ENCODE results near the gene ATP1B3.
A peak's percentile ranks its signal among the peaks of the same experiment; 100 is the strongest.

The ATP1B3 gene

GRCh38 chr3:141940194-141940776 is 63.8 kb downstream of the ATP1B3 start:
- H3K9me3 ChIP-seq (ENCODE audit: control insufficient read depth, insufficient read depth, low read depth, low read length), result no peaks in the 10 kb centered on the region
- no peaks in the 10 kb centered on the region for H3K36me3 ChIP-seq (ENCODE audit: control insufficient read depth in 2 of 2, insufficient read depth in 1 of 2, low read length in 2 of 2)
- ChIA-PET CTCF (interaction anchor here (0.5 to 1.2 kb wide), 5 partner anchors 12 to 576 kb away, joined by 3 to 7 read pairs (median 4); no protein-coding TSS in a partner anchor), POLR2A (interaction anchor here (0.7 to 0.9 kb wide), 2 partner anchors 21 to 65 kb away, joined by 3 read pairs; no protein-coding TSS in a partner anchor)
- H3K4me3 ChIP-seq (ENCODE audit: low read depth, low read length), result no peak overlapping the region
- no peak overlapping the region for H3K27ac ChIP-seq (ENCODE audit: extremely low read depth, low read depth, low read length)
- H3K4me1 ChIP-seq (ENCODE audit: control insufficient read depth, insufficient read depth, low read length), result peaks cover 7% of the 10 kb centered on the region; the same call in 1 of the 2 replicates
- TF ChIP-seq ZFHX2 (tag by site-specific recombination; conservative IDR thresholded peaks at IDR 0.05), result peak; percentile 33; the same call in 1 of the 2 replicates
- no peak for TF ChIP-seq KLF7 (tag by site-specific recombination; IDR thresholded peaks at IDR 0.05; ENCODE audit: borderline replicate concordance)
- peak; percentile 24; the same call in 1 of the 2 replicates for TF ChIP-seq PRDM10 (tag by site-specific recombination; IDR thresholded peaks at IDR 0.05)
- peak; percentile 36; the same call in 1 of the 2 replicates for TF ChIP-seq ZNF660 (tag by site-specific recombination; IDR thresholded peaks at IDR 0.05)
- TF ChIP-seq SP7 (tag by site-specific recombination; IDR thresholded peaks at IDR 0.05), result 0 out of 2 replicates have a peak, but pooled peaks have one; percentile 36
- TF ChIP-seq GFI1B (tag by site-specific recombination; IDR thresholded peaks at IDR 0.05), result no peak
- peak; percentile 22; the same call in 1 of the 2 replicates for TF ChIP-seq ZBTB11 (tag by site-specific recombination; conservative IDR thresholded peaks at IDR 0.05; ENCODE audit: low read depth)
- TF ChIP-seq ZNF335 (tag by site-specific recombination; conservative IDR thresholded peaks at IDR 0.05), result peak; percentile 63
- peak; percentile 34; the same call in 1 of the 2 replicates for TF ChIP-seq ZNF398 (tag by site-specific recombination; IDR thresholded peaks at IDR 0.05)
- no peak for TF ChIP-seq ZNF426 (tag by site-specific recombination; IDR thresholded peaks at IDR 0.05)
- peak; percentile 37; the same call in 1 of the 2 replicates for TF ChIP-seq ZBTB17 (tag by site-specific recombination; IDR thresholded peaks at IDR 0.05)
- TF ChIP-seq, protein P1, sequence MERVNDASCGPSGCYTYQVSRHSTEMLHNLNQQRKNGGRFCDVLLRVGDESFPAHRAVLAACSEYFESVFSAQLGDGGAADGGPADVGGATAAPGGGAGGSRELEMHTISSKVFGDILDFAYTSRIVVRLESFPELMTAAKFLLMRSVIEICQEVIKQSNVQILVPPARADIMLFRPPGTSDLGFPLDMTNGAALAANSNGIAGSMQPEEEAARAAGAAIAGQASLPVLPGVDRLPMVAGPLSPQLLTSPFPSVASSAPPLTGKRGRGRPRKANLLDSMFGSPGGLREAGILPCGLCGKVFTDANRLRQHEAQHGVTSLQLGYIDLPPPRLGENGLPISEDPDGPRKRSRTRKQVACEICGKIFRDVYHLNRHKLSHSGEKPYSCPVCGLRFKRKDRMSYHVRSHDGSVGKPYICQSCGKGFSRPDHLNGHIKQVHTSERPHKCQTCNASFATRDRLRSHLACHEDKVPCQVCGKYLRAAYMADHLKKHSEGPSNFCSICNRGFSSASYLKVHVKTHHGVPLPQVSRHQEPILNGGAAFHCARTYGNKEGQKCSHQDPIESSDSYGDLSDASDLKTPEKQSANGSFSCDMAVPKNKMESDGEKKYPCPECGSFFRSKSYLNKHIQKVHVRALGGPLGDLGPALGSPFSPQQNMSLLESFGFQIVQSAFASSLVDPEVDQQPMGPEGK (tag by site-specific recombination; IDR thresholded peaks at IDR 0.05), result 0 out of 2 replicates have a peak, but pooled peaks have one; percentile 14
- TF ChIP-seq FEZF1 (tag by site-specific recombination; IDR thresholded peaks at IDR 0.05), result 0 out of 2 replicates have a peak, but pooled peaks have one; percentile 28
- 0 out of 2 replicates have a peak, but pooled peaks have one; percentile 20 for TF ChIP-seq ZBTB48 (tag by site-specific recombination; IDR thresholded peaks at IDR 0.05)
- no peak for TF ChIP-seq ZNF223 (tag by site-specific recombination; IDR thresholded peaks at IDR 0.05)
- peak; percentile 40; the same call in 1 of the 2 replicates for TF ChIP-seq ZBTB8A (tag by site-specific recombination; IDR thresholded peaks at IDR 0.05)
- TF ChIP-seq OSR2 (tag by site-specific recombination; IDR thresholded peaks at IDR 0.05), result peak; percentile 32; the same call in 1 of the 2 replicates
- TF ChIP-seq CTCF (tag by site-specific recombination; IDR thresholded peaks at IDR 0.05), result peak; percentile 11; the same call in 1 of the 2 replicates
- TF ChIP-seq, protein P2, sequence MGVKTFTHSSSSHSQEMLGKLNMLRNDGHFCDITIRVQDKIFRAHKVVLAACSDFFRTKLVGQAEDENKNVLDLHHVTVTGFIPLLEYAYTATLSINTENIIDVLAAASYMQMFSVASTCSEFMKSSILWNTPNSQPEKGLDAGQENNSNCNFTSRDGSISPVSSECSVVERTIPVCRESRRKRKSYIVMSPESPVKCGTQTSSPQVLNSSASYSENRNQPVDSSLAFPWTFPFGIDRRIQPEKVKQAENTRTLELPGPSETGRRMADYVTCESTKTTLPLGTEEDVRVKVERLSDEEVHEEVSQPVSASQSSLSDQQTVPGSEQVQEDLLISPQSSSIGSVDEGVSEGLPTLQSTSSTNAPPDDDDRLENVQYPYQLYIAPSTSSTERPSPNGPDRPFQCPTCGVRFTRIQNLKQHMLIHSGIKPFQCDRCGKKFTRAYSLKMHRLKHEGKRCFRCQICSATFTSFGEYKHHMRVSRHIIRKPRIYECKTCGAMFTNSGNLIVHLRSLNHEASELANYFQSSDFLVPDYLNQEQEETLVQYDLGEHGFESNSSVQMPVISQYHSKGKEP (tag by site-specific recombination; IDR thresholded peaks at IDR 0.05), result no peak
- 0 out of 2 replicates have a peak, but pooled peaks have one; percentile 13 for TF ChIP-seq ZNF366 (tag by site-specific recombination; conservative IDR thresholded peaks at IDR 0.05)
- TF ChIP-seq ZNF394 (tag by site-specific recombination; IDR thresholded peaks at IDR 0.05; ENCODE audit: borderline replicate concordance), result no peak
